Measurements from ENCODE around the gene FAM120B.

Gene FAM120B

DNA sequence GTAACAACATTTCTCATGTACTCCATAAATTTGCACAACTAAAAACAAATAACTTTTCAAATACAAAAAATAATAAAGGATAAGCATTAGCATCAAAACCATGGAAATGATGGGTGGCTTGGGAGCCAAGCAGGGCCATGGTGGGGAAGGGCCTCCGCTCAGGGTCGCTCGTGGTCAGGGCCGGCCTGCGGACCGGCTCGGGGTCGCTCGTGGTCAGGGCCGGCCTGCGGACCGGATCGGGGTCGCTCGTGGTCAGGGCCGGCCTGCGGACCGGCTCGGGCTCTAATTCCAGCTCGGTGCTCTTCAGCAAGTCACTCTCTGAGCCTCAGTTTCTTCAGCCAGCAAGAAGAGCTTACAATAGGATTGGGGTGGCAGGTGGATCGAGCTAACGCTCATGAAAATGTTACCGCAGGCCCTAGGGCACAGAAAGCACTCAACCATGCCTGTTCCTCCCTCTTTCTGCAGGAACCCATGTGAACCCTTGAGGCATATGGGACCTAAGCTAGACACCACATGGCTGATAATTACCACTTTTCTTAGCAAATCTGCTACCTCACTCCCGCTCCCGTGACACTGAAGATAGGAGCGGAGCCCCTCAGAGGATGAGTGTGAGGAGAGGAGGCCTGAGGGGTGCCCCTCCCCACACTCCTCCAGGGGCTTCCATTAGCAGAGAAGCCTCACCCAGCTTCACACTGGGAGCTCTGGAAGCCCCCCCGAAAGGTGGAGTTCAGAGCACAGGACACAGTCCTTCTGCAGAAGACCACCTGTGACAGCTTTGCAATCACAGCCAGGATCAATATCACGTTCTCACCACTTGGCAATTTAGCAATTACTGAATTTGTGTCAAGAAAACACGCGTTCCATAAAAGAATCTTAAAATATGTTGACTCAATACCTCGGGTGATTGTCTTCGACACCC, 143.5 kb downstream of the FAM120B start:
- TF ChIP-seq, protein P1, sequence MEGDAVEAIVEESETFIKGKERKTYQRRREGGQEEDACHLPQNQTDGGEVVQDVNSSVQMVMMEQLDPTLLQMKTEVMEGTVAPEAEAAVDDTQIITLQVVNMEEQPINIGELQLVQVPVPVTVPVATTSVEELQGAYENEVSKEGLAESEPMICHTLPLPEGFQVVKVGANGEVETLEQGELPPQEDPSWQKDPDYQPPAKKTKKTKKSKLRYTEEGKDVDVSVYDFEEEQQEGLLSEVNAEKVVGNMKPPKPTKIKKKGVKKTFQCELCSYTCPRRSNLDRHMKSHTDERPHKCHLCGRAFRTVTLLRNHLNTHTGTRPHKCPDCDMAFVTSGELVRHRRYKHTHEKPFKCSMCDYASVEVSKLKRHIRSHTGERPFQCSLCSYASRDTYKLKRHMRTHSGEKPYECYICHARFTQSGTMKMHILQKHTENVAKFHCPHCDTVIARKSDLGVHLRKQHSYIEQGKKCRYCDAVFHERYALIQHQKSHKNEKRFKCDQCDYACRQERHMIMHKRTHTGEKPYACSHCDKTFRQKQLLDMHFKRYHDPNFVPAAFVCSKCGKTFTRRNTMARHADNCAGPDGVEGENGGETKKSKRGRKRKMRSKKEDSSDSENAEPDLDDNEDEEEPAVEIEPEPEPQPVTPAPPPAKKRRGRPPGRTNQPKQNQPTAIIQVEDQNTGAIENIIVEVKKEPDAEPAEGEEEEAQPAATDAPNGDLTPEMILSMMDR (IDR thresholded peaks at IDR 0.05; ENCODE audit: borderline replicate concordance, control extremely low read depth, extremely low read depth, insufficient read depth, missing control alignments), result no peak
- in situ Hi-C loops (cut with MboI; ENCODE audit: low sequenced_read_pairs, unreplicated experiment), result no loop called here
- DNase-seq (ENCODE audit: low spot score), result no peak

GRCh38 chr6:170450916-170451761, 144.6 kb downstream of the FAM120B start:
- in situ Hi-C loops (cut with MboI; ENCODE audit: low sequenced_read_pairs, unreplicated experiment), result no loop called here
- DNase-seq (ENCODE audit: low spot score), result peak; percentile 26
- TF ChIP-seq, protein P1 (IDR thresholded peaks at IDR 0.05; ENCODE audit: borderline replicate concordance, control extremely low read depth, extremely low read depth, insufficient read depth, missing control alignments), result no peak

- TF ChIP-seq, protein P1 (IDR thresholded peaks at IDR 0.05; ENCODE audit: borderline replicate concordance, control extremely low read depth, extremely low read depth, insufficient read depth, missing control alignments), result no peak
- in situ Hi-C loops (cut with MboI; ENCODE audit: low sequenced_read_pairs, unreplicated experiment), result no loop called here
- DNase-seq (ENCODE audit: low spot score), result no peak
These were observed 145.4 kb downstream of the FAM120B start for GRCh38 chr6:170451762-170452651.

DNA sequence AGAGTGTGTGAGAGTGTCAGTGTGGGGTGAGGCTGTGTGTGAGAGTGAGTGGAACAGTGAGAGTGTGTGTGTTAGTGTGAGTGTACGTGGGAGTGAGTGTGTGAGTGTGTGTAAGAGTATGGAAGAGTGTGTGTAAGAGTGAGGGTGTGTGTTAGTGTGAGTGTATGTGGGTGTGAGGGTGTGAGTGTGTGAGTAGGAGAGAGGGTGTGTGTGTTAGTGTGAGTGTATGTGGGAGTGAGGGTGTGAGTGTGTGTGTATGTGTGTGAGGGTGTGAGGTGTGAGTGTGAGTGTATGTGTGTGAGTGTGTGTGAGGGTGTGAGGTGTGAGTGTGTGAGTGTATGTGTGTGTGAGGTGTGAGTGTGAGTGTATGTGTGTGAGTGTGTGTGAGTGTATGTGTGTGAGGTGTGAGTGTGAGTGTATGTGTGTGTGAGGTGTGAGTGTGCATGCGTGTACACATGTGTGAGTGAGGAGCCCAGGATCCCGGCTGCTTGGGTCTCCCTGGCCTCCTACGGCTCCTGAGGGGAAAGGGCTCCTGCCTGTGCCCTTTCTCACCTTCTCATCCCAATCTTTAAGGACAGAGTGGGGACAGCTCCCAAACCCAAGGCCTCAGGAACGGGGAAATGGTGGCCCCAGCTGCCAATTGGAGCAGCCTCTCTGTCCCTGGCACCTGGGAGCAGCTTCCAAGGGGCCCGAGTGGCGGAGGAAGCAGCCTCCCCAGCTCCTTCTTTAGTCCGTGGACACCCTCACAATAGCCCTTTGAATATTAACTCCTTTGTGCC, 146.4 kb downstream of the FAM120B start:
- DNase-seq (ENCODE audit: low spot score), result no peak
- TF ChIP-seq, protein P1 (IDR thresholded peaks at IDR 0.05; ENCODE audit: borderline replicate concordance, control extremely low read depth, extremely low read depth, insufficient read depth, missing control alignments), result no peak
- in situ Hi-C loops (cut with MboI; ENCODE audit: low sequenced_read_pairs, unreplicated experiment), result no loop called here

DNA sequence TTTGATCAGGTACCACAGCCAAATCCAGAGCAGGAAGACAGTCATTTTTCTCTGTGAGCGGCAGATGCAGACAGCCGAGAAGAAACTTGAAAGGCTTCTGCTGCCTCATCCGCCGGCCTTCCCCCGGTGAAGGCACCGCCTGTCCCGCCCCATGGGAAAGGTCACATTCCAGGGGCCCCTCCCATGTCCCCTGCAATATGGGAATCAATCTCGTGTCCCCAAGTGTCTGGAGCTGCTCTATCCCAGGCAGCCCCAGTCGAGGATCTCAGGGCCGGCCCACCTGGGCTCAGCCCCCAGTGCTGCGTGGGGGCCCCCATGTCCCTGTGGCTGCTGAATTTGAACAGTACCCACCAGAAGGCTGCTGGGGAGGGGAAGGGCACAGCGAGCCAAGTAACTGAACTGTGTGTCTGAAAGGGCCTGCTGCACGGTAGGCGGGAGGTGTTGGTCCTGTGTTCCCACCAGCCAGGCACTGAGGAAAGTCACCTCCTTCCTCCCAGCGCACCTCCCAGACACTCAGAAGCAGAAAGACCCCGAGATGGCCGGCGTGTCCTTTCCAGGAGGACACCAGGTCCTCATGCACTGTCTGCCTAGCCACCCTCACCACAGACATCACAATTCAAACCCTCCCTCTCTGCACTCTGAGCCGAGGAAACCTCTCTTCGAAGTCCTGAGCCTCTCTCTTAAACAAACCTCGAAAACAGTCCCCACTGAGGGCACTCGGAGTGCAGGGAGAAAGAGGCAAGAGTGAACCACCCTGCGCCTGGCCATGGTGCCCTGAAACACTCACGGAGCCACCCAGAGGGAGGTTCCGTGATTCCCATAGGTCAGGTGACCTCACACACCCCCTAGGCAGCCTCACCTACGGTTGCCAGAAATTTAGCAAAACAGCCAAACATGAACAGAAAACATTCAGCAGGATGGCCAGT, 147.3 kb downstream of the FAM120B start:
- TF ChIP-seq, protein P1 (IDR thresholded peaks at IDR 0.05; ENCODE audit: borderline replicate concordance, control extremely low read depth, extremely low read depth, insufficient read depth, missing control alignments), result no peak
- DNase-seq (ENCODE audit: low spot score), result no peak
- in situ Hi-C loops (cut with MboI; ENCODE audit: low sequenced_read_pairs, unreplicated experiment), result no loop called here
